Heart right ventricle (tissue), 16 donors: ENCODE results near the gene LRRC8C. TPM values are rescaled to one million over a fixed set of nuclear protein-coding genes. Genes with fewer than 3 reads are reported as not detected.
A peak's percentile ranks its signal among the peaks of the same experiment; 100 is the strongest.

Source experiments
- ATAC-seq, 8 donors: fragments of 200-7000 bp; cut with Tn5 transposase; one replicate each; pipeline ENCODE4 v1.9.1; 2020; ENCODE audit warnings: mild to moderate bottlenecking in 8 of 8, moderate library complexity in 8 of 8, moderate number of reproducible peaks in 1 of 8
- DNase-seq, 2 donors: peaks; one replicate each; pipeline ENCODE4 v3.0.0-alpha.2; 2020
- H3K27ac ChIP-seq, 10 donors: fragments of 200-600 bp; sonication (generic) in 2 of 10; one replicate each; pipeline versions ENCODE4 v1.5.0 to v1.8.0; 2020 to 2022; ENCODE audit warnings: mild to moderate bottlenecking in 3 of 10
- H3K27me3 ChIP-seq, 7 donors: fragments of 200-600 bp; one replicate each; pipeline ENCODE4 v1.8.0; 2021 to 2022; ENCODE audit warnings: mild to moderate bottlenecking in 2 of 7
- H3K36me3 ChIP-seq, 9 donors: fragments of 200-600 bp; sonication (generic) in 1 of 9; one replicate each; pipeline versions ENCODE4 v1.5.0 to v1.8.0; 2020 to 2022; ENCODE audit warnings: mild to moderate bottlenecking in 2 of 9
- H3K4me1 ChIP-seq, 9 donors: fragments of 200-600 bp; sonication (generic) in 1 of 9; one replicate each; pipeline versions ENCODE4 v1.5.0 to v1.8.0; 2020 to 2022; ENCODE audit warnings: mild to moderate bottlenecking in 4 of 9
- H3K4me3 ChIP-seq, 10 donors: fragments of 200-600 bp; sonication (generic) in 2 of 10; one replicate each; pipeline versions ENCODE4 v1.5.0 to v1.8.0; 2020 to 2022; ENCODE audit warnings: mild to moderate bottlenecking in 7 of 10, moderate library complexity in 2 of 10
- H3K9me3 ChIP-seq, 11 donors: fragments of 200-600 bp in 10 of 11; sonication (generic) in 2 of 11; one replicate each; pipeline versions ENCODE4 v1.5.0 to v1.8.0; 2013 to 2022; ENCODE audit warnings: mild to moderate bottlenecking in 2 of 11, control low read depth in 1 of 11, moderate library complexity in 1 of 11
- WGBS, 2 donors: extraction: QIAGEN DNeasy Blood & Tissue Kit; methylation state at CpG; one replicate each; pipeline ENCODE4 v1.1.7; 2013; ENCODE audit warnings: inconsistent platforms in 1 of 2; 5-methylcytosine and 5-hydroxymethylcytosine counted together
- intact Hi-C, 10 donors: fragments of 100-400 bp; cut with DNase I; formaldehyde crosslinking; loops; one replicate each; pipeline versions ENCODE4 v1.11.1 to v1.14.2; 2022
- polyA plus RNA-seq, 2 donors: library from polyadenylated mRNA; stranded (reverse); fragments of 200-250 nt; gene quantifications; one replicate each; pipeline ENCODE4 v1.2.3, GENCODE V29; 2013
- total RNA-seq, 10 donors: library from RNA; stranded (reverse); fragmentation: NEBNext Ultra II Directional in 3 of 10; extraction: Animal tissue kit (Norgen Biotek cat#: 25700) in 3 of 10; gene quantifications; one replicate each; pipeline versions ENCODE4 v1.2.1 to v1.2.4, GENCODE V29; 2021 to 2023
- TF ChIP-seq, protein P1 (sequence below), 9 donors: fragments of 200-600 bp; sonication (generic) in 2 of 9; IDR thresholded peaks; one replicate each; pipeline versions ENCODE4 v1.5.0 to v1.8.0; 2021 to 2022; ENCODE audit warnings: antibody characterized with exemption in 9 of 9, mild to moderate bottlenecking in 5 of 9, moderate library complexity in 1 of 9
- donor health status: Arrhythmogenic right ventricular cardiomyopathy.
- donor health status: ischemic (EF 13 %, LVEDD 7.1; RV severe dilation, severe dysfunction).
- donor health status: healthy with polysubstance abuse.
- donor health status: DM: no; HTN: yes; CAD: no.
- donor health status: DM: no; HTN: no; CAD: no.
- donor health status: ischemic (EF 25% LVEDD 6.9; RV normal size, moderate dysfunction).
- donor health status: ischemic (EF 25% LVEDD 5.7; RV mildly dilated, moderate dysfunction).
- donor health status: healthy.
- donor health status: DM: yes; HTN: yes; CAD: no.
- donor health status: Ischemic cardiomyopathy.
- donor health status: ischemic (EF 35%, LVEDD 5.7; RV mildly dilated, moderate dysfunction).
- donor health status: nonischemic (EF 11% LVEDD 7.7; RV severe dilation, severe dysfunction).
- donor health status: DM: yes; HTN: yes; CAD: no.
- donor health status: PGD.
- donor health status: ischemic (EF 29% LVEDD 5.4; RV normal size, mild dysfunction).
- donor health status: nonischemic (EF 23%, LVEDD 6.1; RV moderate dilation, normal function).

The LRRC8C gene
- total and polyA plus RNA-seq, 12 donors: 3.7 to 12.3 (median 8.2) TPM

DNA sequence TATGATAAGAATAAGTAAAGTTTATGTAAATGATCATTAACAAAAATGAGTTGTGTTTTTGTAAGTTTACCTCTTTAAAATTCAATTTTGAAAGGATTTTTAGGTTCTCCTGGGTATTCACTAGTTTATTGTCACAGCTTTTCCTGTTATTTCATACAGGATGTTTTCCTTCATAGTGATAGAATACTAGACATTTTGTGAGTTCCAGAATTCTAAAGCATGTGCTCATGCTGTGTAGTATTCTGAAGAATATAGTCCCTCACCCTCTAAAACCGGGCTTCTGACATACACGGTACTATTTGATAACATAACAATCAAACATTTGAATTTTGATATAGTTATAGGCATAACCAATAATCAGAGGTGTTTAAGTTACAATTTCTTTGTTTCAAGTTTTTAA is 10.7 kb downstream of the LRRC8C start:
- Histone ChIP-seq H3K27ac (peak overlapping the region in 4 of 10 donors; percentile 41 to 61 (median 52)), H3K9me3 (peaks cover 0 to 19% (median 14%) of the 10 kb centered on the region in 11 donors), H3K4me1 (peaks cover 0 to 52% (median 34%) of the 10 kb centered on the region in 9 donors), H3K4me3 (no peak overlapping the region), H3K36me3 (peaks cover 0 to 7% (median 0%) of the 10 kb centered on the region in 9 donors), H3K27me3 (no peaks in the 10 kb centered on the region)
- WGBS, 2 donors: 64 to 74% methylated on average over 2 of the region's 2 CpGs
- no peak for DNase-seq
- TF ChIP-seq, protein P1, sequence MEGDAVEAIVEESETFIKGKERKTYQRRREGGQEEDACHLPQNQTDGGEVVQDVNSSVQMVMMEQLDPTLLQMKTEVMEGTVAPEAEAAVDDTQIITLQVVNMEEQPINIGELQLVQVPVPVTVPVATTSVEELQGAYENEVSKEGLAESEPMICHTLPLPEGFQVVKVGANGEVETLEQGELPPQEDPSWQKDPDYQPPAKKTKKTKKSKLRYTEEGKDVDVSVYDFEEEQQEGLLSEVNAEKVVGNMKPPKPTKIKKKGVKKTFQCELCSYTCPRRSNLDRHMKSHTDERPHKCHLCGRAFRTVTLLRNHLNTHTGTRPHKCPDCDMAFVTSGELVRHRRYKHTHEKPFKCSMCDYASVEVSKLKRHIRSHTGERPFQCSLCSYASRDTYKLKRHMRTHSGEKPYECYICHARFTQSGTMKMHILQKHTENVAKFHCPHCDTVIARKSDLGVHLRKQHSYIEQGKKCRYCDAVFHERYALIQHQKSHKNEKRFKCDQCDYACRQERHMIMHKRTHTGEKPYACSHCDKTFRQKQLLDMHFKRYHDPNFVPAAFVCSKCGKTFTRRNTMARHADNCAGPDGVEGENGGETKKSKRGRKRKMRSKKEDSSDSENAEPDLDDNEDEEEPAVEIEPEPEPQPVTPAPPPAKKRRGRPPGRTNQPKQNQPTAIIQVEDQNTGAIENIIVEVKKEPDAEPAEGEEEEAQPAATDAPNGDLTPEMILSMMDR (IDR thresholded peaks at IDR 0.05): no peak
- ATAC-seq: peak in 2 of 8 donors; percentile 24 to 69
- intact Hi-C loops: no loop called here

- TF ChIP-seq, protein P1 (IDR thresholded peaks at IDR 0.05): no peak
- intact Hi-C loops: no loop called here
- Histone ChIP-seq H3K4me1 (peaks cover 0 to 58% (median 41%) of the 10 kb centered on the region in 9 donors), H3K9me3 (peaks cover 0 to 19% (median 14%) of the 10 kb centered on the region in 11 donors), H3K27ac (peak overlapping the region in 4 of 10 donors; percentile 5 to 61 (median 23)), H3K36me3 (peaks cover 0 to 7% (median 0%) of the 10 kb centered on the region in 9 donors), H3K27me3 (no peaks in the 10 kb centered on the region), H3K4me3 (no peak overlapping the region)
- DNase-seq: no peak
- 76 to 77% methylated on average over 9 of the region's 9 CpGs for WGBS, 2 donors
- no peak for ATAC-seq
Observed at GRCh38 chr1:89644119-89644814, 11.3 kb downstream of the LRRC8C start.

- ATAC-seq (no peak), DNase-seq (no peak)
- Histone ChIP-seq H3K36me3 (peaks cover 0 to 7% (median 0%) of the 10 kb centered on the region in 9 donors), H3K27me3 (no peaks in the 10 kb centered on the region), H3K9me3 (peaks cover 0 to 19% (median 14%) of the 10 kb centered on the region in 11 donors), H3K4me1 (peaks cover 0 to 64% (median 36%) of the 10 kb centered on the region in 9 donors), H3K4me3 (no peak overlapping the region), H3K27ac (no peak overlapping the region)
- TF ChIP-seq, protein P1 (IDR thresholded peaks at IDR 0.05): no peak
- WGBS, 2 donors: 42 to 59% methylated on average over 1 of the region's 1 CpG
- intact Hi-C loops: no loop called here
Observed at GRCh38 chr1:89646259-89646658, 13.3 kb downstream of the LRRC8C start.

- TF ChIP-seq, protein P1 (IDR thresholded peaks at IDR 0.05): no peak
Observed at GRCh38 chr1:89649783-89650182, 16.9 kb downstream of the LRRC8C start.

More at GRCh38 chr1:89649783-89650182, 16.9 kb downstream of the LRRC8C start:
- no peak overlapping the region for H3K4me3 ChIP-seq
- peaks cover 0 to 19% (median 14%) of the 10 kb centered on the region in 11 donors for H3K9me3 ChIP-seq
- DNase-seq: no peak
- peak overlapping the region in 1 of 10 donors; percentile 16 for H3K27ac ChIP-seq
- H3K36me3 ChIP-seq: peaks cover 0 to 7% (median 0%) of the 10 kb centered on the region in 9 donors
- ATAC-seq: no peak
- intact Hi-C loops: no loop called here
- H3K27me3 ChIP-seq: no peaks in the 10 kb centered on the region
- peaks cover 0 to 50% (median 36%) of the 10 kb centered on the region in 9 donors for H3K4me1 ChIP-seq
